Keratinocyte (primary cell): ENCODE data around the gene PAX5. TPM values are rescaled to one million over a fixed set of nuclear protein-coding genes. Genes with fewer than 3 reads are reported as not detected.

Source experiments
- DNase-seq: peaks from one replicate; pipeline ENCODE4 v3.0.0-alpha.2; 2011; ENCODE audit warnings: low read depth, missing footprints, low spot score
- FAIRE-seq: peaks from 2 replicates; lab custom pipeline; 2011; peaks lifted over from hg19 to GRCh38; lab: Jason Lieb, UNC
- H2AFZ ChIP-seq: 2 replicates; pipeline ENCODE4 v1.6.0; 2012; ENCODE audit warnings: low read length, control low read depth, inconsistent platforms; ENCODE audit not compliant: control insufficient read depth
- H3K27ac ChIP-seq: 2 replicates; pipeline ENCODE4 v1.5.1; 2011; ENCODE audit warnings: low read length; ENCODE audit not compliant: control insufficient read depth, insufficient read depth
- H3K27me3 ChIP-seq: 3 replicates; pipeline ENCODE4 v1.6.0; 2011; ENCODE audit warnings: low read length; ENCODE audit not compliant: control insufficient read depth, insufficient read depth; ENCODE audit errors: extremely low read depth
- H3K36me3 ChIP-seq, 2 experiments: 2 replicates in 1 of 2; 3 replicates in 1 of 2; pipeline ENCODE4 v1.5.1; 2011; ENCODE audit warnings: low read length in 2 of 2, mild to moderate bottlenecking in 1 of 2; ENCODE audit not compliant: control insufficient read depth in 2 of 2, insufficient read depth in 2 of 2; ENCODE audit errors: extremely low read depth in 1 of 2
- H3K4me1 ChIP-seq: 3 replicates; pipeline ENCODE4 v1.5.1; 2011; ENCODE audit warnings: low read length; ENCODE audit not compliant: control insufficient read depth, insufficient read depth; ENCODE audit errors: extremely low read depth
- H3K4me2 ChIP-seq: 3 replicates; pipeline ENCODE4 v1.6.0; 2011; ENCODE audit warnings: low read depth, low read length; ENCODE audit not compliant: control insufficient read depth, insufficient read depth; ENCODE audit errors: extremely low read depth
- H3K4me3 ChIP-seq, 3 experiments: fragments of 200-600 bp in 1 of 3; sonication (generic) in 1 of 3; 2 replicates in 2 of 3; 3 replicates in 1 of 3; pipeline ENCODE4 v1.5.1; 2011 to 2016; ENCODE audit warnings: low read length in 3 of 3, mild to moderate bottlenecking in 3 of 3, control low read depth in 2 of 3, inconsistent platforms in 1 of 3, low read depth in 1 of 3, mixed read lengths in 1 of 3, mixed run types in 1 of 3, moderate library complexity in 1 of 3; ENCODE audit not compliant: control insufficient read depth in 2 of 3, insufficient read depth in 2 of 3; ENCODE audit errors: extremely low read depth in 1 of 3
- H3K79me2 ChIP-seq: 2 replicates; pipeline ENCODE4 v1.6.0; 2012; ENCODE audit warnings: low read length; ENCODE audit not compliant: control insufficient read depth, insufficient read depth
- H3K9ac ChIP-seq: 3 replicates; pipeline ENCODE4 v1.6.0; 2011; ENCODE audit warnings: low read length; ENCODE audit not compliant: control insufficient read depth, insufficient read depth; ENCODE audit errors: extremely low read depth
- H3K9me1 ChIP-seq: 3 replicates; pipeline ENCODE4 v1.6.0; 2011; ENCODE audit warnings: low read length; ENCODE audit not compliant: control insufficient read depth, insufficient read depth; ENCODE audit errors: extremely low read depth
- H3K9me3 ChIP-seq: 2 replicates; pipeline ENCODE4 v1.5.1; 2012; ENCODE audit warnings: low read depth, low read length; ENCODE audit not compliant: control insufficient read depth
- H4K20me1 ChIP-seq: 3 replicates; pipeline ENCODE4 v1.6.0; 2011; ENCODE audit warnings: low read length; ENCODE audit not compliant: control insufficient read depth, insufficient read depth; ENCODE audit errors: extremely low read depth
- EZH2 ChIP-seq: IDR thresholded peaks from one replicate; pipeline ENCODE4 v1.6.1; 2012; ENCODE audit warnings: inconsistent platforms, mild to moderate bottlenecking, low read length, moderate library complexity
- dilution Hi-C: fragments of 300-500 bp; cut with MboI; formaldehyde crosslinking; loops from one replicate; pipeline ENCODE4 v1.7.0; 2020; ENCODE audit warnings: low sequenced_read_pairs; ENCODE audit not compliant: extremely low pct_ligation_motif_present
- polyA plus RNA-seq, 5 experiments: library from polyadenylated mRNA; depleted of rRNA in 3 of 5; stranded (reverse) in 3 of 5; stranded (forward) in 1 of 5; unstranded in 1 of 5; fragments of >200 nt; gene quantifications; 1 replicate in 1 of 5; 2 replicates in 3 of 5; 3 replicates in 1 of 5; pipeline versions ENCODE4 v1.2.1 to v1.2.3, GENCODE V29; 2011 to 2012; ENCODE audit warnings: missing spikeins in 2 of 5, low read depth in 1 of 5, low replicate concordance in 1 of 5
- TF ChIP-seq, protein P1 (sequence below), 3 experiments: IDR thresholded peaks in 1 of 3; conservative IDR thresholded peaks in 1 of 3; optimal IDR thresholded peaks in 1 of 3; 2 replicates in 2 of 3; 3 replicates in 1 of 3; pipeline versions ENCODE3 to v1.5.1; 2011; ENCODE audit warnings: low read length in 3 of 3, mild to moderate bottlenecking in 3 of 3, moderate library complexity in 2 of 3, control low read depth in 1 of 3, inconsistent platforms in 1 of 3; ENCODE audit not compliant: insufficient read depth in 2 of 3; ENCODE audit errors: extremely low read depth in 1 of 3

The PAX5 gene
- polyA plus RNA-seq, 1 donor (not counting 4 experiments of a cell fraction or from before 2014, with no cell fraction given): not detected

DNA sequence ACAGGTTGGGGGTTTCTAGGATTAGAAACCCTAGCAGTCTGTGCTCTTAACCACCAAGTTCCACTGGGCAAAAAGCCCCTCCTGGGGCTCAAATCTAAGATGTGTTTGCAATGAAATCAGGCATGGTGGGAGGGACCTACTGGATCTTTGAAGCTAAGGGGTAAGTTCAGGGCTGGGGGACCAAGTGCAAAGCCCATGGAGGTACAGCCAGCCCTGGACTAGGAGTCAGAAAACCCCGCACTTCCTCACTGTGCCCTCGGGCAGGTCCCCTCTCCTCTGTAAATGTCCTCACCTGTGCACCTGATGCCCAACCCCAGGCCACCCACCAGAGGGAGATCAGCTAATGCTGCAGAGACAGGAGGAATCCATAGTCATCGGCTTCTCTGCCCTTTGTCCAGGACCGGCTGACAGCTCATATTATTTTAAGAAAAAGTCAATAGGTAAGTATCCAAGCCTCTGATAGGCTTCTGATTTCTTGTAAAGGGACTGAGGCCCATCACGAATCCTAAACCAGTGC is 138.3 kb downstream of the PAX5 start:
- dilution Hi-C loops: no loop called here
- H3K27ac ChIP-seq: no peak overlapping the region
- H3K4me3 ChIP-seq: no peak overlapping the region
- H3K4me1 ChIP-seq: no peaks in the 10 kb centered on the region
- no peaks in the 10 kb centered on the region for H4K20me1 ChIP-seq
- no peak overlapping the region for H3K9ac ChIP-seq
- no peaks in the 10 kb centered on the region for H3K9me3 ChIP-seq
- DNase-seq (no peak), FAIRE-seq (no peak)
- H3K27me3 ChIP-seq: peaks cover 34% of the 10 kb centered on the region
- H3K4me2 ChIP-seq: no peak overlapping the region
- H3K79me2 ChIP-seq: no peaks in the 10 kb centered on the region
- no peak overlapping the region for H2AFZ ChIP-seq
- no peaks in the 10 kb centered on the region for H3K9me1 ChIP-seq
- TF ChIP-seq EZH2: no peak
- TF ChIP-seq, protein P1, sequence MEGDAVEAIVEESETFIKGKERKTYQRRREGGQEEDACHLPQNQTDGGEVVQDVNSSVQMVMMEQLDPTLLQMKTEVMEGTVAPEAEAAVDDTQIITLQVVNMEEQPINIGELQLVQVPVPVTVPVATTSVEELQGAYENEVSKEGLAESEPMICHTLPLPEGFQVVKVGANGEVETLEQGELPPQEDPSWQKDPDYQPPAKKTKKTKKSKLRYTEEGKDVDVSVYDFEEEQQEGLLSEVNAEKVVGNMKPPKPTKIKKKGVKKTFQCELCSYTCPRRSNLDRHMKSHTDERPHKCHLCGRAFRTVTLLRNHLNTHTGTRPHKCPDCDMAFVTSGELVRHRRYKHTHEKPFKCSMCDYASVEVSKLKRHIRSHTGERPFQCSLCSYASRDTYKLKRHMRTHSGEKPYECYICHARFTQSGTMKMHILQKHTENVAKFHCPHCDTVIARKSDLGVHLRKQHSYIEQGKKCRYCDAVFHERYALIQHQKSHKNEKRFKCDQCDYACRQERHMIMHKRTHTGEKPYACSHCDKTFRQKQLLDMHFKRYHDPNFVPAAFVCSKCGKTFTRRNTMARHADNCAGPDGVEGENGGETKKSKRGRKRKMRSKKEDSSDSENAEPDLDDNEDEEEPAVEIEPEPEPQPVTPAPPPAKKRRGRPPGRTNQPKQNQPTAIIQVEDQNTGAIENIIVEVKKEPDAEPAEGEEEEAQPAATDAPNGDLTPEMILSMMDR (optimal IDR thresholded peaks at IDR 0.05 in 1 of 3, IDR thresholded peaks at IDR 0.05 in 1 of 3, conservative IDR thresholded peaks at IDR 0.05 in 1 of 3; ENCODE audit: extremely low read depth in 1 of 3, insufficient read depth in 2 of 3, low read length in 3 of 3): no peak
- no peaks in the 10 kb centered on the region for H3K36me3 ChIP-seq

- Histone ChIP-seq H4K20me1 (no peaks in the 10 kb centered on the region), H3K9me3 (no peaks in the 10 kb centered on the region), H3K79me2 (no peaks in the 10 kb centered on the region), H3K27ac (no peak overlapping the region), H3K4me2 (no peak overlapping the region), H3K9ac (no peak overlapping the region), H2AFZ (no peak overlapping the region), H3K9me1 (no peaks in the 10 kb centered on the region), H3K4me3 (no peak overlapping the region), H3K27me3 (peaks cover 34% of the 10 kb centered on the region), H3K4me1 (no peaks in the 10 kb centered on the region), H3K36me3 (no peaks in the 10 kb centered on the region)
- FAIRE-seq (no peak), DNase-seq (no peak)
- dilution Hi-C loops: no loop called here
- TF ChIP-seq, protein P1 (optimal IDR thresholded peaks at IDR 0.05 in 1 of 3, IDR thresholded peaks at IDR 0.05 in 1 of 3, conservative IDR thresholded peaks at IDR 0.05 in 1 of 3; ENCODE audit: extremely low read depth in 1 of 3, insufficient read depth in 2 of 3, low read length in 3 of 3): no peak
- TF ChIP-seq EZH2: no peak
Measured at GRCh38 chr9:36894695-36895310, 139.3 kb downstream of the PAX5 start.
